Central memory CD8-positive, alpha-beta T cell (primary cell): ENCODE measurements around the gene MN1.
A peak's percentile ranks its signal among the peaks of the same experiment; 100 is the strongest.

ENCODE experiments used
- ATAC-seq: fragments of 150-1000 bp; cut with Tn5 transposase; replicated peaks from 2 replicates; pipeline ENCODE4 v1.10.0; 2022; ENCODE audit warnings: mild to moderate bottlenecking, moderate FRiP score, moderate number of reproducible peaks; ENCODE audit not compliant: poor library complexity, severe bottlenecking; ENCODE audit errors: extremely low read depth
- DNase-seq, 2 donors: peaks; one replicate each; pipeline ENCODE4 v3.0.0; 2021; ENCODE audit warnings: low spot score in 2 of 2
- H3K27ac Mint-ChIP-seq: one replicate; pipeline ENCODE4 v1.8.0; 2022; ENCODE audit warnings: low read depth, mild to moderate bottlenecking, moderate library complexity, mixed read lengths
- H3K27me3 Mint-ChIP-seq: one replicate; pipeline ENCODE4 v1.8.0; 2022; ENCODE audit warnings: mixed read lengths
- H3K36me3 Mint-ChIP-seq: one replicate; pipeline ENCODE4 v1.8.0; 2022; ENCODE audit warnings: mild to moderate bottlenecking, moderate library complexity, mixed read lengths; ENCODE audit not compliant: insufficient read depth
- H3K4me1 Mint-ChIP-seq: one replicate; pipeline ENCODE4 v1.8.0; 2022; ENCODE audit warnings: mixed read lengths
- H3K4me3 Mint-ChIP-seq: one replicate; pipeline ENCODE4 v1.8.0; 2022; ENCODE audit warnings: mild to moderate bottlenecking, moderate library complexity, mixed read lengths
- H3K9me3 Mint-ChIP-seq: one replicate; pipeline ENCODE4 v1.8.0; 2022; ENCODE audit warnings: mixed read lengths

The MN1 gene

GRCh38 chr22:27815826-27816530, 14.4 kb upstream of the MN1 start:
- no peak overlapping the region for H3K4me3 Mint-ChIP-seq

GRCh38 chr22:27814993-27815392, 13.4 kb upstream of the MN1 start:
- Mint-ChIP-seq H3K27me3 (peaks cover 26% of the 10 kb centered on the region), H3K36me3 (no peaks in the 10 kb centered on the region), H3K4me1 (no peaks in the 10 kb centered on the region), H3K27ac (no peak overlapping the region), H3K4me3 (no peak overlapping the region), H3K9me3 (no peaks in the 10 kb centered on the region)
- DNase-seq: no peak
- no peak for ATAC-seq

More at GRCh38 chr22:27815826-27816530, 14.4 kb upstream of the MN1 start:
- DNase-seq (no peak), ATAC-seq (no peak)
- Mint-ChIP-seq H3K4me1 (no peaks in the 10 kb centered on the region), H3K9me3 (no peaks in the 10 kb centered on the region), H3K27me3 (peaks cover 26% of the 10 kb centered on the region), H3K27ac (no peak overlapping the region), H3K36me3 (no peaks in the 10 kb centered on the region)

- Mint-ChIP-seq H3K27ac (no peak overlapping the region), H3K9me3 (no peaks in the 10 kb centered on the region), H3K4me1 (no peaks in the 10 kb centered on the region), H3K27me3 (peaks cover 36% of the 10 kb centered on the region), H3K4me3 (no peak overlapping the region), H3K36me3 (no peaks in the 10 kb centered on the region)
- no peak for DNase-seq
- ATAC-seq: no peak
These were observed 10.2 kb upstream of the MN1 start for GRCh38 chr22:27811778-27812177.

- H3K36me3 Mint-ChIP-seq: no peaks in the 10 kb centered on the region
- H3K4me3 Mint-ChIP-seq: no peak overlapping the region
- no peak overlapping the region for H3K27ac Mint-ChIP-seq
- no peaks in the 10 kb centered on the region for H3K9me3 Mint-ChIP-seq
- ATAC-seq (no peak), DNase-seq (no peak)
- H3K27me3 Mint-ChIP-seq: peaks cover 37% of the 10 kb centered on the region
- H3K4me1 Mint-ChIP-seq: peaks cover under 1% of the 10 kb centered on the region
These were observed 9.1 kb upstream of the MN1 start for GRCh38 chr22:27810609-27811151.

- Mint-ChIP-seq H3K4me1 (peaks cover 8% of the 10 kb centered on the region), H3K36me3 (no peaks in the 10 kb centered on the region), H3K27ac (no peak overlapping the region), H3K27me3 (peaks cover 37% of the 10 kb centered on the region), H3K4me3 (no peak overlapping the region), H3K9me3 (no peaks in the 10 kb centered on the region)
- DNase-seq (no peak), ATAC-seq (no peak)
These were observed 8.4 kb upstream of the MN1 start for GRCh38 chr22:27809700-27810608.

GRCh38 chr22:27809226-27809603, 7.7 kb upstream of the MN1 start:
- H3K27ac Mint-ChIP-seq: no peak overlapping the region
- DNase-seq (no peak), ATAC-seq (no peak)
- no peaks in the 10 kb centered on the region for H3K9me3 Mint-ChIP-seq
- no peaks in the 10 kb centered on the region for H3K36me3 Mint-ChIP-seq
- H3K27me3 Mint-ChIP-seq: peaks cover 44% of the 10 kb centered on the region
- peaks cover 14% of the 10 kb centered on the region for H3K4me1 Mint-ChIP-seq
- no peak overlapping the region for H3K4me3 Mint-ChIP-seq

GRCh38 chr22:27808451-27809225, 7.1 kb upstream of the MN1 start:
- H3K4me3 Mint-ChIP-seq: no peak overlapping the region
- H3K9me3 Mint-ChIP-seq: no peaks in the 10 kb centered on the region
- no peaks in the 10 kb centered on the region for H3K36me3 Mint-ChIP-seq
- ATAC-seq (no peak), DNase-seq (no peak)
- peaks cover 14% of the 10 kb centered on the region for H3K4me1 Mint-ChIP-seq
- peaks cover 45% of the 10 kb centered on the region for H3K27me3 Mint-ChIP-seq
- no peak overlapping the region for H3K27ac Mint-ChIP-seq

- DNase-seq: no peak
- no peaks in the 10 kb centered on the region for H3K36me3 Mint-ChIP-seq
- no peak overlapping the region for H3K27ac Mint-ChIP-seq
- peaks cover 45% of the 10 kb centered on the region for H3K27me3 Mint-ChIP-seq
- no peaks in the 10 kb centered on the region for H3K9me3 Mint-ChIP-seq
- ATAC-seq: no peak
- no peak overlapping the region for H3K4me3 Mint-ChIP-seq
- peaks cover 22% of the 10 kb centered on the region for H3K4me1 Mint-ChIP-seq
These were observed 4.3 kb upstream of the MN1 start for GRCh38 chr22:27805841-27806240.

- H3K4me3 Mint-ChIP-seq: no peak overlapping the region
- H3K36me3 Mint-ChIP-seq: no peaks in the 10 kb centered on the region
- H3K4me1 Mint-ChIP-seq: peaks cover 22% of the 10 kb centered on the region
- no peaks in the 10 kb centered on the region for H3K9me3 Mint-ChIP-seq
- peaks cover 45% of the 10 kb centered on the region for H3K27me3 Mint-ChIP-seq
- DNase-seq: no peak
- ATAC-seq: peak; percentile 30
- H3K27ac Mint-ChIP-seq: peak overlapping the region; percentile 1
These were observed 3.1 kb upstream of the MN1 start for GRCh38 chr22:27804470-27805297.

GRCh38 chr22:27803841-27804415, 2.4 kb upstream of the MN1 start:
- no peak overlapping the region for H3K27ac Mint-ChIP-seq
- H3K9me3 Mint-ChIP-seq: no peaks in the 10 kb centered on the region
- H3K4me3 Mint-ChIP-seq: no peak overlapping the region
- H3K27me3 Mint-ChIP-seq: peaks cover 42% of the 10 kb centered on the region
- DNase-seq: no peak
- H3K4me1 Mint-ChIP-seq: peaks cover 22% of the 10 kb centered on the region
- ATAC-seq: no peak
- H3K36me3 Mint-ChIP-seq: no peaks in the 10 kb centered on the region

GRCh38 chr22:27802346-27803073, 954 bp upstream of the MN1 start:
- Mint-ChIP-seq H3K27me3 (peaks cover 34% of the 10 kb centered on the region), H3K27ac (no peak overlapping the region), H3K4me3 (peak overlapping the region; percentile 83), H3K9me3 (no peaks in the 10 kb centered on the region), H3K4me1 (peaks cover 22% of the 10 kb centered on the region), H3K36me3 (no peaks in the 10 kb centered on the region)
- ATAC-seq (no peak), DNase-seq (no peak)
